Measurements from ENCODE around the gene FUT7. TPM values are rescaled to one million over a fixed set of nuclear protein-coding genes. Genes with fewer than 3 reads are reported as not detected.
A peak's percentile ranks its signal among the peaks of the same experiment; 100 is the strongest.

The FUT7 gene
- total and polyA plus RNA-seq, 2 of the 13 experiments (the other 11 are each of a cell fraction or from before 2014, with no cell fraction given) = 0.05 TPM; not detected in 1

DNA sequence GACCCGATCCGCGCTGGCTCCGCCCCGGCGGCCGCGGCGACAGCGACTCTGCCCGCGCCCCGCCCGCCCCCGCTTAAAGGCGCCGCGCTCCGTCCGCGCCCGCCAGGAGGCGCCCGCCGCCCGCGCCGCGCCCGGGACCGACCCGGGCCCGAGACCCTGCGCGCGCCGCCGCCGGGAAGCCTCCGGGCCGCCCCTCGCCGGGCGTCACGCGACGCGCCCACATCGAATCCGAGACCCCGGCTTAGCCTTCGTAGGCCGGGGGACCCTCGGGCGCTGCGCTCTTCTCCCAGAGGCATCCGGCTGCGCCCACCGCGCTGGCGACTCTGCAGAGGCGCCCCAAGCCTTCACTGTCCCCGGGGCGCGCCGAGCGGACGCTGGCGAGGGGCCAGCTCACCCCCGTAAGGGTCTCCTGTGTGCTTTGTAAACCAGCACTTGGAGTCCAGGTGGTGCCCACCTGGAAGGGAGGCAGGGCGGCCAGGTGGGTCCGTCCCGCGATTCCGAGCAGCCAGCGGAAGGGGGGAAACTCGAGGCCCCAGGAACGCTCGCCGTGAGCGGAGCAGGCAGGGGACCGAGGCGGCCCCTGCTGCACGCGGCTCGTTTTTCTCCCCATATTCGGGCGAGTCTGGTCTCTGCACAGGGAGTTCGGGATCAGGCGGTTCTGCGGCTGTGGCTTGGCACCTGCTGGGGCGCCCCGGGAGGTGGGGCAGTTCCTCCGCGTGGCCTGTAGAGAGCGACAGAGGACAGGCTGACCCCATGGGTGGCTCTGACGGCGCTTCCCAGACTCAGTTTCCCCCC, 3.4 kb downstream of the FUT7 start (continued):
- TF ChIP-seq PAWR (CRISPR knock-in tag; IDR thresholded peaks at IDR 0.05; ENCODE audit: borderline replicate concordance) (no peak), PHB2 (IDR thresholded peaks at IDR 0.05; ENCODE audit: partially characterized antibody) (no peak), HNRNPL (IDR thresholded peaks at IDR 0.05; ENCODE audit: low read depth, low read length) (0 out of 2 replicates have a peak, but pooled peaks have one; percentile 42), ZNF326 (CRISPR knock-in tag; IDR thresholded peaks at IDR 0.05; ENCODE audit: borderline replicate concordance) (no peak), SALL1 (CRISPR knock-in tag; IDR thresholded peaks at IDR 0.05) (0 out of 2 replicates have a peak, but pooled peaks have one; percentile 15), HDAC1 (CRISPR knock-in tag; IDR thresholded peaks at IDR 0.05) (peak; percentile 52; the same call in 1 of the 2 replicates), GABPA (IDR thresholded peaks at IDR 0.05; ENCODE audit: low read depth, low read length) (no peak), GABPA (CRISPR knock-in tag; IDR thresholded peaks at IDR 0.05; ENCODE audit: low read depth) (no peak), LCORL (IDR thresholded peaks at IDR 0.05) (no peak), LCORL (CRISPR knock-in tag; IDR thresholded peaks at IDR 0.05) (0 out of 2 replicates have a peak, but pooled peaks have one; percentile 8), NR0B2 (CRISPR knock-in tag; IDR thresholded peaks at IDR 0.05) (no peak), NFE2L2 (IDR thresholded peaks at IDR 0.05; ENCODE audit: low read length) (no peak), ZSCAN12 (CRISPR knock-in tag; IDR thresholded peaks at IDR 0.05) (0 out of 2 replicates have a peak, but pooled peaks have one; percentile 16), PTBP1 (IDR thresholded peaks at IDR 0.05; ENCODE audit: low read depth, low read length, poor library complexity, severe bottlenecking) (no peak), PHF21A (CRISPR knock-in tag; IDR thresholded peaks at IDR 0.05) (no peak), ZNF646 (CRISPR knock-in tag; IDR thresholded peaks at IDR 0.05) (no peak), IRF2 (CRISPR knock-in tag; IDR thresholded peaks at IDR 0.05) (no peak), ZNF264 (CRISPR knock-in tag; IDR thresholded peaks at IDR 0.05) (no peak), RELA (CRISPR knock-in tag; IDR thresholded peaks at IDR 0.05) (no peak)
- TF ChIP-seq, protein P1, sequence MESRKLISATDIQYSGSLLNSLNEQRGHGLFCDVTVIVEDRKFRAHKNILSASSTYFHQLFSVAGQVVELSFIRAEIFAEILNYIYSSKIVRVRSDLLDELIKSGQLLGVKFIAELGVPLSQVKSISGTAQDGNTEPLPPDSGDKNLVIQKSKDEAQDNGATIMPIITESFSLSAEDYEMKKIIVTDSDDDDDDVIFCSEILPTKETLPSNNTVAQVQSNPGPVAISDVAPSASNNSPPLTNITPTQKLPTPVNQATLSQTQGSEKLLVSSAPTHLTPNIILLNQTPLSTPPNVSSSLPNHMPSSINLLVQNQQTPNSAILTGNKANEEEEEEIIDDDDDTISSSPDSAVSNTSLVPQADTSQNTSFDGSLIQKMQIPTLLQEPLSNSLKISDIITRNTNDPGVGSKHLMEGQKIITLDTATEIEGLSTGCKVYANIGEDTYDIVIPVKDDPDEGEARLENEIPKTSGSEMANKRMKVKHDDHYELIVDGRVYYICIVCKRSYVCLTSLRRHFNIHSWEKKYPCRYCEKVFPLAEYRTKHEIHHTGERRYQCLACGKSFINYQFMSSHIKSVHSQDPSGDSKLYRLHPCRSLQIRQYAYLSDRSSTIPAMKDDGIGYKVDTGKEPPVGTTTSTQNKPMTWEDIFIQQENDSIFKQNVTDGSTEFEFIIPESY (CRISPR knock-in tag; IDR thresholded peaks at IDR 0.05) = 0 out of 2 replicates have a peak, but pooled peaks have one; percentile 5
- TF ChIP-seq, protein P2, sequence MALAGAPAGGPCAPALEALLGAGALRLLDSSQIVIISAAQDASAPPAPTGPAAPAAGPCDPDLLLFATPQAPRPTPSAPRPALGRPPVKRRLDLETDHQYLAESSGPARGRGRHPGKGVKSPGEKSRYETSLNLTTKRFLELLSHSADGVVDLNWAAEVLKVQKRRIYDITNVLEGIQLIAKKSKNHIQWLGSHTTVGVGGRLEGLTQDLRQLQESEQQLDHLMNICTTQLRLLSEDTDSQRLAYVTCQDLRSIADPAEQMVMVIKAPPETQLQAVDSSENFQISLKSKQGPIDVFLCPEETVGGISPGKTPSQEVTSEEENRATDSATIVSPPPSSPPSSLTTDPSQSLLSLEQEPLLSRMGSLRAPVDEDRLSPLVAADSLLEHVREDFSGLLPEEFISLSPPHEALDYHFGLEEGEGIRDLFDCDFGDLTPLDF (CRISPR knock-in tag; IDR thresholded peaks at IDR 0.05) = no peak
